HG03558 (cell line): ENCODE data around the gene SCAMP2.

ENCODE experiments used
- ATAC-seq: cut with Tn5 transposase; IDR thresholded peaks from one replicate; pipeline ENCODE4 v1.9.1; 2021; ENCODE audit warnings: moderate number of reproducible peaks; ENCODE audit not compliant: unreplicated experiment; ENCODE audit errors: extremely low read depth

SCAMP2 gene

DNA sequence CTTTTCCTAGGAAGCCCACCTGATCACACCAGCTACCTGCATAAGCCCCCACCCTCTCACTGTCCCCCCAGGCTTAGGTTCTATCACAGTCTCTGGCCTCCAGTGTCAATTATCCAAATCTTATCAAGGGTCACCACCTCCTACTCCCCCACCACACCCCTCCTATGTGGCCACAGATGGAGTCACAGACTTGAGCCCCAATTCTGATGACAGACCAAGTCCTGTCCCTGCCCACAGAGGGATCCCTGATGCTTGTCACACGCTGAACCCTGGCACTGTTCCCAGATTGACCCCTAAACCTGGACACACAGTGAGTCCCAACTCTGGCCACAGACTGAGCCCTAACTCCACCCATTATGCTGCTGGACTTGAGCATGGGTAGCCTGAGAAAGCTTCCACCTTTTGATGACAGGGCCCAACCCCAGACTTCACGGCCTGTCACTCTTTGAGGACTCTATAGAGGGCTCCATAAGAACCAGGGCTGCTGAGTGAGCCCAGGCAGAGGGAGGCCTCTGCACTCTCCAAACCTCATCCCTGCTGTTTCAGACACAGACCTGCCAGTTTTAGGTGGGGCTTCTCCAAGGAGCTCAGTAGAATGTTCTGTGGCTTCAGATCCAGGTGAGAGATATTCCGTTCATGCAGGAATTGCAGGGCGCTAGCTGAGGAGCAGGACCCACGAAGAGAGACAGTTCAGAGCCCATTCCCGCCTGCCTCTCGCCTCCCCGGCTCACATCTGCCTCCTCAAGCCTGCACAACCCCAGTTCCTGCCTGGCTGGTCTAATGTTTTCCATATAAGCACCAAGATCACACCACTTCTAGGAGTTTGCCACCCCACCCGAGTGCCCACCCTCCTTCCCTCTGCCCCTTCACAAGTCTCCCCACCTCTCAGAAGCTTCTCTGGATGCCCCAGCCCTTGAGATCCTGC lies 32.1 kb downstream of the SCAMP2 start:
- no peak for ATAC-seq

- no peak for ATAC-seq
Measured at GRCh38 chr15:74839526-74840395, 33.4 kb downstream of the SCAMP2 start.

GRCh38 chr15:74838746-74839525 lies 34.2 kb downstream of the SCAMP2 start:
- no peak for ATAC-seq

GRCh38 chr15:74838137-74838516 lies 35.0 kb downstream of the SCAMP2 start:
- ATAC-seq, result no peak

- no peak for ATAC-seq
Measured at GRCh38 chr15:74837482-74838136, 35.6 kb downstream of the SCAMP2 start.

GRCh38 chr15:74836846-74837245 lies 36.3 kb downstream of the SCAMP2 start:
- no peak for ATAC-seq

GRCh38 chr15:74835312-74835823 lies 37.8 kb downstream of the SCAMP2 start:
- no peak for ATAC-seq

DNA sequence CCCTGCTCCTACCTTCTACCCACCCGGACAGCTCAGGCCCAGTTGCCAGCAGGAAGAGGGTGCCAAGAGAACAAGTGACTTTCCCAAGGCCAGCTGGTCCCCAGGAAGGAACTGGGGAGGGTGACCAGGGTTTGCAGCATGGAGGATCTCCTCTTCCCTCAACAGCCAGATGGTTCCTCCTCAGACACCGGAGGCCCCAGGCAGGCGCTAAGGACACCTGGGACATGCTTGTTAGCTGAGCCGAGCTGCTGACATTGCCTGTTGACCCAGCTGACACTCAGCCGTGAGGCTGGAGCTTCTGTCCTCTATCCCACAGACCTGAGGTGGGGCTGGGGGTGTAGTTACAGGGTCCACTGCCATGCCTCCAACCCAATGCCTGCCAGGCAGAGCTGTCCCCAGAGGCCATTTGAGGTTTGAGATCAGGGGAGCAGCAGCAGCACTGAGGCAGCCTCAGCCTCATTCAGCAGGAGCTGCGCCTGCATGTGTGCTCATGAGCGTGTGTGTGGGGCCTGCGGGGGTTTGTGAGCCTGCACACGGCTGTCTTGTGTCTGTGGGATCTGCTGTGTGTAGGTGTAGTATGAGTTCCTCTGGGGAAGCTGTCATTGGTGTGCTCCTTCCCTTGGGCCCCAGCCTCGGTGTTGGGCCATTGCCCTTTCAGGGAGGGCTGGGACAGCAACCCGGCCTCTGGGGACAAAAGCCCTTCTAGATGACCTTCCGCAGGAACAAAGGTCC lies 39.6 kb downstream of the SCAMP2 start:
- no peak for ATAC-seq

DNA sequence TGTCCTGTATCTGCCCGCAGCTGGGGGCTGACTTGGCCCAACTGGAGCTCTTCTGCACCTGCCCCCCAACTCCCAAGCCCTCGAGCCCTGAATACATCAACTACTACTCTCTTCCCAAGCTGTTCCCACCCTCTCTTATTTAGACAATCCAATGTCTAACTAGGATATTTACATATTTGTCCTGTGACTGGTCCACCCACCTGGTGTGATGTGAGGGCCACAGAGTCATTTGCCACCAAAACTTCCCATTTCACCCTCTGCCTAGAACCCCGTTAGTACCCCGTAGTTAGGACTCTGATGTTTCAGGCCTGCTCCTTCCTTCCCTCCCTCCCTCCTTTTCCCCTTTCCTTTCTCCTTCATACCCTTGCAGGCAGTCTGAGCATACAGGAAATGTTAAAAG lies 40.3 kb downstream of the SCAMP2 start:
- no peak for ATAC-seq

GRCh38 chr15:74831813-74832495 lies 41.2 kb downstream of the SCAMP2 start:
- ATAC-seq, result no peak

DNA sequence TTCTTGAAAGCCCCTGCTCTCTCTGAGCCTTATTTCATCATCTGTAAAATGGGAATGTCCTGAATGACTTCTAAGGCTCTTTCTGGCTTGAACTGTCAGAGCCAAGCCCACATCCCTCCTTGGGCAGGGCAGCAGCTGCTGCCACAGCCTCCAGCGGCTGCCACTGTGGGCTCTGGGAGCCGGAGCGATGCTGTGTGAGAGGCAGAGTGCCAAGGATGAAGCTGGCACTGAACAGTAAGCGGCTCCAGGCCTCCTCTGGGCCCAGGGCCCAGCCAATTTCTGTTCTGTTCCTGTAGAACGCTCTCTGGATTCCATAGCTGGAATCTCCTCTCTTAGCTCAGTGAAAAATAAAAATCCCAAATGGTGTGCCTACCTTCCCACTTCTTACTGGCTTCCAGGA lies 42.3 kb downstream of the SCAMP2 start:
- no peak for ATAC-seq

DNA sequence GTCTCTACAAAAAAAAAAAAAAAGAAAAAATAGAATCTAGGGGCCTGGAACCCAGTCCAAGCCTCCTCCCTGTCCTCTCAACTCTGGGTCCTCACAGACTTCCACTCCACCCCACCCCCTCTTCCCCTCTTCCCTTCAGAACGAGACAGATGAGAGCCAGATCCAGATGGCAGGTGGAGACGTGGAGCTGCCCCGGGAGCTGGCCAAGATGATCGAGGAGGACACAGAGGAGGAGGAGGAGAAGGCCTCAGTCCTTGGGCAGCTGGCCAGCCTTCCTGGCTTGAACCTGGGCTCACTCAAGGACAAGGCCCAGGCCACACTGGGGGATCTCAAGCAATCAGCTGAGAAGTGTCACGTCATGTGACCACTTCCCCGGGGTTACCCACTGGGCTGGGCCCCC lies 43.2 kb downstream of the SCAMP2 start:
- ATAC-seq, result no peak

DNA sequence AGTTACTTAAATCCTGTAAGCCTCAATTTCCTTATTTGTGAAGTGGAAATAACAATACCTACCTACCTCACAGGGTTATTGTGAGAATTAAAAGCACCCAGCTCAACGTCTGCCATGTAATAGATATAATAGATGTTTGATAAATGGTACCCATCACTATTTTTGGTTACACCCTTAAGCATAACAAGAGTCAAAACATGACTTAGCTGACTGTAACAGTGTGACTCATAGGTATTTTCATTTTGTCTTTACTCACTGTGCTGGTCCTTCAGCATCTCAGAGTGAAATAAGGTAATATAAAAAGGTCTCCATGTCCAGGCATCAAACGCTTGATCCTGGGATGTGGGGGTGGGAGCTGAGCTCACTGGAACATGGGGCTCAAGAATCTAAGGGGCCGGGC lies 43.7 kb downstream of the SCAMP2 start:
- no peak for ATAC-seq

DNA sequence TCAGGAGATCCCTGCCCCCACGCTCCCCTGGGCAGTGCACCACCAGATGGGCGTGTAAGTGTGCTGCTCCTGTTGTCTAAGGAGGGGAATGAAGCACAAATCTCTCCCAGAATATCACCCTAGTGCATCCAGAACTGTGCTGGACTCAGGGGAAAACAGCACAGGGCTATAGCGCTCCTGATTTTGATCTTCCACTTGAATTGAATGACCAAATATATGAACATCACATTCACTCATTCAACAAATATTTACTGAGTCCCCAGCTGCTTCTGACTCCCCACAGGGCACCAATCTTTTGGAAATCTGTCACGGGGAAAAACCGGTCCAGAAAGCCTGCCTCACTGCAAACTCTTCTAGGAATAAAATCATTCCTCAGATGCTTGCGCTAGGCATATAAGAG lies 44.3 kb downstream of the SCAMP2 start:
- ATAC-seq, result no peak

DNA sequence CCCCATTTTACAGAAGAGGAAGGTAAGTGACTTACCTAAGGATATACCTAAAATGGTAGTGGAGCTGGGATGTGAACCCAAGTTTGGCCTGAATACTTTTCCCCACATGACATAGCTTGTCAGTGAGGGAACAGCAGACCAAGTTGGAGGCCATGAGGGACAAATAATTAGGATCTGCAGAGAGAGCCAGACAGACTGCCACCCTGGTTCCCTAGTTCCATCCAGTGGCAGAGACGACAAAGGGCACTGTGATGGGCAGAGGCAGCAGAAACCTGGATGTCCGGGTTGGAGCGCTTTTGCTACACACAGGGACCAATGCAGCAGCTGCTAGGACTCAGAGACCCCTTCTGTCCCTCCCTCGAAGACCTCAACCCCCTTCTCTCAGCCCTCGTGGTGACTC lies 45.6 kb downstream of the SCAMP2 start:
- ATAC-seq, result no peak

- no peak for ATAC-seq
Measured at GRCh38 chr15:74826921-74827320, 46.2 kb downstream of the SCAMP2 start.

DNA sequence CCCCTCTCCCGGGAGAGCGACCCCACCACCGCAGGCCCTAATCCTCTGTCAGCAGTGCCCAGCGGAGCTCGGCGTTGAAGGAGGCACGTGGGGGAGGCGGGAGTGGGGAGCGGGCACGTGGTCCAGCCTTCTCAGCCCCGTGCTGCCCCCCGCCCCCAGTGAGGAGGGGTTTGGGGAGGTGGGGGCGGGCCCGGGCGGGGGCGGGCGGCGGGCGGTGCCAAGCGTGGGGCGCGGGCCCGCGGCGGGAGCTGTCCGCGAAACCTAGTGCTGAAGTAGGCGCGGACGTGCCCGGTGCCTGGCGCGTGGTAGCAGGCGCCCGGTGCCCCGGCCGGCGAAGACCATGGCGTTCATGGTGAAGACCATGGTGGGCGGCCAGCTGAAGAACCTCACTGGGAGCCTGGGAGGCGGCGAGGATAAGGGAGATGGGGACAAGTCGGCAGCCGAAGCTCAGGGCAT lies 46.8 kb downstream of the SCAMP2 start, which contains the start of gene CPLX3:
Gene CPLX3 (plus strand): TSS at position 264 of the 456 bp plus-strand sequence. CDS start 77 bp downstream, at position 341.
- no peak for ATAC-seq

DNA sequence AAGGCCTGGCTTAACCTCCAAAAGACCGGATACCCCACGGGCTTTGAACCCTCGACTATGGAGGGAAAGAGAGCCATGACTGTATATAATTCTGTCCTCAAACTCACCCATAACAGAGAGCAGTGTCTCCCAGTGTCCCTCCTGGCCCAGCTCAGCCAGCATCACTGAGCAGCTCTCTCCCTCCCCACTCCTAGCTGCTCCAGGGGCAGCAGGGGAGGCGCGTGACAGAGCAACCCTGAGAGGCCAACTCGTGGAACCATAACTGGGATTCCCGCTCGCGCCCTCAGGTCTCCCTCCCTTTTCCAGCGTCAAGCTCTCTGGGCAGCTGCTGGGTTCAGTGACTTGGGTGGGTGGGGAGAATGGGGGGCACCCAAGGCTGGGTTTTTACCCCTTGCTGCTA lies 47.3 kb downstream of the SCAMP2 start:
- no peak for ATAC-seq
